ENCODE results near the gene VSTM2L.
A peak's percentile ranks its signal among the peaks of the same experiment; 100 is the strongest.

VSTM2L gene

DNA sequence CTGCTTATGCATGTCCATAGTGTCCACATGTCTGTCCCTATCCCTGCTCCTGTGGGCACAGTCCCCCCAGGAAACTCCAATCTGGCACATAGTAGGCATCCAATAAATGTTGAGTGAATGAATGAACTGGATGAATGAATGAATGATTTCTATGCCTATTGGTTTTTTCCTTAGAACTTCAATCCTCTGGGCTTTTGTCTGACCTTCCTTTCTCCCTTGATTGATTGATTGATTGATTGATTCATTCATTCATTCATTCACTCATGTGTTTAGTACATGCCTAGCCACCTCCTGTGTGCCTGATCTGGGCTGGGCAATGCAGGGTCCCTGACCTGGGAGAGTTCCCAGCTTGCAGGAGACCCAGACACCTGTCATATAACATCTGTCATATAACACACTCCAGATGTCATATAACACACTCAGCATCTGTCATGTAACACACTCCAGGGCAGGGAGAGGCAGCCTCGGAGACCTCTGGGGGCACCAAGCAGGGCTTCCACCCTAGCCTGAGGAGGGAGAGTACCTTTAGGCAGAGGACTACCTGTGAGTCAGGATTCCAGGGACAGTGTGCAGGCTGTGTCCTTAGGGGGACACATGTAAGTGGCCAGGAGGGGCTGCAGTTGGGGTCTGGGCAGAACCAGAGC lies 17.9 kb downstream of the VSTM2L start:
- no peak for DNase-seq (ENCODE audit: low read depth)
- TF ChIP-seq, protein P1, sequence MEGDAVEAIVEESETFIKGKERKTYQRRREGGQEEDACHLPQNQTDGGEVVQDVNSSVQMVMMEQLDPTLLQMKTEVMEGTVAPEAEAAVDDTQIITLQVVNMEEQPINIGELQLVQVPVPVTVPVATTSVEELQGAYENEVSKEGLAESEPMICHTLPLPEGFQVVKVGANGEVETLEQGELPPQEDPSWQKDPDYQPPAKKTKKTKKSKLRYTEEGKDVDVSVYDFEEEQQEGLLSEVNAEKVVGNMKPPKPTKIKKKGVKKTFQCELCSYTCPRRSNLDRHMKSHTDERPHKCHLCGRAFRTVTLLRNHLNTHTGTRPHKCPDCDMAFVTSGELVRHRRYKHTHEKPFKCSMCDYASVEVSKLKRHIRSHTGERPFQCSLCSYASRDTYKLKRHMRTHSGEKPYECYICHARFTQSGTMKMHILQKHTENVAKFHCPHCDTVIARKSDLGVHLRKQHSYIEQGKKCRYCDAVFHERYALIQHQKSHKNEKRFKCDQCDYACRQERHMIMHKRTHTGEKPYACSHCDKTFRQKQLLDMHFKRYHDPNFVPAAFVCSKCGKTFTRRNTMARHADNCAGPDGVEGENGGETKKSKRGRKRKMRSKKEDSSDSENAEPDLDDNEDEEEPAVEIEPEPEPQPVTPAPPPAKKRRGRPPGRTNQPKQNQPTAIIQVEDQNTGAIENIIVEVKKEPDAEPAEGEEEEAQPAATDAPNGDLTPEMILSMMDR (IDR thresholded peaks at IDR 0.05; ENCODE audit: low read depth, low read length, missing control alignments), result no peak
- no peak overlapping the region for H3K4me3 ChIP-seq (ENCODE audit: low read depth, low read length)

DNA sequence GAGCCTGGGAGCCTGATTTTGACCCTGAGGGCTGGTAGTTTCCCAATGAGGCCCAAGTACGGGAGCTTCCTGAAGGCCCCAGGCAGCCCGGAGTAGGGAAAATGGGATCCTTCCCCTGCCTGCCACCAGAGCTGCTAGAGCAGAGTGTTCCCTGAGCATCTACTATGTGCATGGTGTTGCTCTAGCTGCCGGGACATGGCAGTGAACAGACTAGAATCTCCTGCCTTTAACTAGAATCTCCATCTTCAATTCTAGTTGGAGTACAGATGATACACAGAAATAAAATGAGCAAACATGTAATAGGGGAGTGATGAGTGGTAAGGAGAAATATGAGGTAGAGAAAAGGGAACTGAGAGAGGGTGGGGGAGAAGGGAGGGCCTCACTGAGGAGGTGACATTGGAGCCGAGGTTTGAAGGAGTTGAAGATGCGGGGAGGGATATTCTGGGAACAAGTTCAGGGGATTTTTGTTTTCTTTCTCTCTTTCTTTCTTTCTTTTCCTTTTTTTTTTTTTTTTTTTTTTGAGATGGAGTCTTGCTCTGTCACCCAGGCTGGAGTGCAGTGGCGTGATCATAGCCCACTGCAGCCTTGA lies 18.5 kb downstream of the VSTM2L start:
- TF ChIP-seq, protein P1 (IDR thresholded peaks at IDR 0.05; ENCODE audit: low read depth, low read length, missing control alignments), result no peak
- no peak overlapping the region for H3K4me3 ChIP-seq (ENCODE audit: low read depth, low read length)
- peak; percentile 36 for DNase-seq (ENCODE audit: low read depth)

DNA sequence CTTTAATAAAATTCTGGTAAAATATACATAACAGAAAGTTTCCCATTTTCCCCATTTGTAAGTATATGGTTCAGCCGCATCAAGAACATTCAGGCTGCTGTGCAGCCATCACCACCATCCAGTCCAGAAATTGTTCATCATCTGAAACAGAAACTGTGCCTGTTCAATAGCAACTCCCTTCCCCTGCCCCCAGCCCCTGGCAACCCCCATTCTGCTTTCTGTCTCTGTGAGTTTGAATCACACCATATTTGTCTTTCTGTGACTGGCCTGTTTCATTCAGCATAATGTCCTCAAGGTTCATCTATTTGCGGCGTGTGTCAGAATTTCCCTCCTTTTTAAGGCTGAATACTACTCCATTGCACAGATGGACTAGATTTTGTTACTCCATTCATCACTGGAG lies 19.1 kb downstream of the VSTM2L start:
- TF ChIP-seq, protein P1 (IDR thresholded peaks at IDR 0.05; ENCODE audit: low read depth, low read length, missing control alignments), result no peak
- peak; percentile 77 for DNase-seq (ENCODE audit: low read depth)
- no peak overlapping the region for H3K4me3 ChIP-seq (ENCODE audit: low read depth, low read length)

DNA sequence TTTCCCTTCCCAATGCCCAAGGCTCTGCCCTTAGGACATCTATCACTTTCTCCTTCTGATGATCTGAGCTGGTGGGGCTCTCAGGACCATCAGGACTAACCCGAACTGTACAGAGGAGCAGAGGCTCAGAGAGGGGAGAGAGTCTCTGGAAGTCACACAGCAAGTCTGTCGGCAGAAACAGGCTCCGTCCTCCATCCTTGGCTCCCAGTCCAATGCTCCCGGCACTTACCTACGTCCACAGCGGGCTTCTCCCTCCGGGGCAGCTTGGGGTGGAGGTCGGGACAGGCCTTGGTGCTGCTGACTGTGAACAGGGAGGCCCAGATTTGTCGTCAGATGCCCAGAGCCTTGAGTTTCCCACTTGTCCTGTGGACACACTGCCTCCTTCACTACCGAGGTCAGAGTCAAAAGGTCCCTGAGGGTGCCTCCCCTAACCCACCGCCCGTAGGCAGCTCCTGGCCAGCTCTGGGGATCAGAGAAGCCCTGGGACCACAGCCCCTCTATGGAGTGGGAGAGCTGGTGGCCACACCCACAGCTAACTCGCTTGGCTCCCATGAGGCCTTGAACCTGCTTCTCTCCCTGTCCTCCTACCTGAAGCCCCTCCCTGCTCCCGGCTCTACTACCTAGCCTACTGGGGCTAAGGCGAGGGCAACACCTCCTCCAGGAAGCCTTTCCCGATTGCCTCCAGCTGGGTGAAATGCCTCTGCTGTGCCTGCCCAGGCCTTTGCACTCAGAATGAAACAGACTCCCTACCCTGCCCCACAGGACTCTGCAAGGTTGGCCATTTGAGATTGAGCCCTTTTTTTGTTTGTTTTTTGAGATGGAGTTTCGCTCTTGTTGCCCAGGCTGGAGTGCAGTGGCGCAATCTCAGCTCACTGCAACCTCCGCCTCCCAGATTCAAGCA lies 22.6 kb downstream of the VSTM2L start:
- no peak overlapping the region for H3K4me3 ChIP-seq (ENCODE audit: low read depth, low read length)
- no peak for DNase-seq (ENCODE audit: low read depth)
- TF ChIP-seq, protein P1 (IDR thresholded peaks at IDR 0.05; ENCODE audit: low read depth, low read length, missing control alignments), result no peak

DNA sequence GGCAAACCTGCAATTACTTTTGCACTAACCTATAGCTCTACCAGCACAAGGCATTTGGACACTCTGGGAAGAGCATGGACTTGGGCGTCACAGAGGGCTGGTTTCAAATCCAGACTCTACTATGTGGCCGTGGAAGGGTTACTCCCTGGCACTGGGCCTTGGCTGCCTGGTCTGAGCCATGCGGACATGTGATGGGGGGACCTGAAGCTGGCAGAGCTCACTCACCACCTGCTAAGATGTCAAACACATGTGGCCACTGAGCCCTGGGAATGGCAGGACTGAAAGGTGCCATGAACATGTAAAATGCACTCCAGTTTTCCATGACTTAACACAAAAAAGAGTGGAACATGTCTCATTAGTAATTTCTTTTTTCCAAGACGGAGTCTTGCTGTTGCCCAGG lies 23.7 kb downstream of the VSTM2L start:
- TF ChIP-seq, protein P1 (IDR thresholded peaks at IDR 0.05; ENCODE audit: low read depth, low read length, missing control alignments), result no peak
- no peak overlapping the region for H3K4me3 ChIP-seq (ENCODE audit: low read depth, low read length)
- DNase-seq (ENCODE audit: low read depth), result no peak

DNA sequence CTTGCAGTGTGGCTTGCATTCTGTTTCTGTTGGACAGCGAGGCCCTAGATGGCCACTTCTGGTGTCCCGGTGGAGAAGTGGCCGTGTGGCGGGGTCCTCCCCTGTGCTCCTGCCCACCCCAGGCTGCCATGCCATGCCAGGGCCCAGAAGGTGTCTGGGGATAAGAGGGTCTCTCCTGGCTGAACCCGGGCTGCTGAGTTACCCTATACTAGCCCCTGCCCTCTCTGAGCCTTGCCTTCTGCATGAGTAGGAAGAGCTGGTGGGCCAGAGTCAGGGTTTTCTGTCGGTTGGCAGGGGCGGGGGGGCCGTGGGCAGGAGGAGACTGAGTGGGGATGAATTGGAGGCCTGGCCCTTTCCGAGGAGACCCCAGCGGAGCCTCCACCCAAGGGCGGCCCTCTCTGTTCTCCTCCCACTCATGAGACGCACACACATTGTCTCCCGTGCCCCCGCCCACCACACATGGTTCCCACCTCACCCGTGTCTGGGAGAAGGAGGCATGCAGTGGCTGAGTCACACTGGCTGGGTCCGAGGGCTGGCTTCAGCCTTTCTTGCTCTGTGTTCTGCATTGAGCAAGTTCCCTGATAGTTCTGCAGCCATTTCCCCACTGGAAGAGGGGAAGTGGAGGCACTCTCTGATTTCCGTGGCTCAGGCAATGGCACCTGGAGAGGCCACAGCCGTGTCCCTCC lies 24.6 kb downstream of the VSTM2L start:
- DNase-seq (ENCODE audit: low read depth), result no peak
- TF ChIP-seq, protein P1 (IDR thresholded peaks at IDR 0.05; ENCODE audit: low read depth, low read length, missing control alignments), result no peak
- no peak overlapping the region for H3K4me3 ChIP-seq (ENCODE audit: low read depth, low read length)
